Adipocyte (in vitro differentiated cells): Measurements from ENCODE around the gene PAM16.

Source experiments
- DNase-seq: peaks from one replicate; pipeline ENCODE4 v3.0.0-alpha.2; 2015; ENCODE audit warnings: low read depth
- H3K27me3 ChIP-seq: replicated peaks from 2 replicates; pipeline ENCODE4 v1.7.0; 2013; ENCODE audit warnings: mild to moderate bottlenecking, low read length, moderate library complexity; ENCODE audit not compliant: control insufficient read depth, insufficient read depth
- H3K36me3 ChIP-seq: 2 replicates; pipeline ENCODE4 v1.7.0; 2013; ENCODE audit warnings: low read length, mild to moderate bottlenecking, moderate library complexity; ENCODE audit not compliant: control insufficient read depth, insufficient read depth, severe bottlenecking
- H3K4me1 ChIP-seq: 2 replicates; pipeline ENCODE4 v1.7.0; 2013; ENCODE audit warnings: mild to moderate bottlenecking, low read length, moderate library complexity; ENCODE audit not compliant: control insufficient read depth, insufficient read depth
- H3K4me3 ChIP-seq: 2 replicates; pipeline ENCODE4 v1.7.0; 2013; ENCODE audit warnings: mild to moderate bottlenecking, low read length, moderate library complexity
- H3K9ac ChIP-seq: 2 replicates; pipeline ENCODE4 v1.7.0; 2013; ENCODE audit warnings: mild to moderate bottlenecking, low read length, moderate library complexity
- H3K9me3 ChIP-seq: 2 replicates; pipeline ENCODE4 v1.7.0; 2013; ENCODE audit warnings: mild to moderate bottlenecking, low read length, moderate library complexity; ENCODE audit not compliant: control insufficient read depth

The PAM16 gene

GRCh38 chr16:4328046-4328781, 22.9 kb downstream of the PAM16 start:
- Histone ChIP-seq H3K4me3 (peak overlapping the region; percentile 76), H3K4me1 (peaks cover 28% of the 10 kb centered on the region), H3K27me3 (no peaks in the 10 kb centered on the region), H3K36me3 (peaks cover 7% of the 10 kb centered on the region), H3K9ac (peak overlapping the region; percentile 83), H3K9me3 (no peaks in the 10 kb centered on the region)
- peak; percentile 87 for DNase-seq

- Histone ChIP-seq H3K9me3 (no peaks in the 10 kb centered on the region), H3K27me3 (no peaks in the 10 kb centered on the region), H3K4me3 (peak overlapping the region; percentile 76), H3K9ac (peak overlapping the region; percentile 83), H3K36me3 (peaks cover 5% of the 10 kb centered on the region), H3K4me1 (peaks cover 28% of the 10 kb centered on the region)
- DNase-seq: no peak
Measured at GRCh38 chr16:4327386-4328045, 23.6 kb downstream of the PAM16 start.

- Histone ChIP-seq H3K27me3 (no peaks in the 10 kb centered on the region), H3K9me3 (no peaks in the 10 kb centered on the region), H3K4me1 (peaks cover 39% of the 10 kb centered on the region), H3K4me3 (no peak overlapping the region), H3K36me3 (no peaks in the 10 kb centered on the region), H3K9ac (no peak overlapping the region)
- DNase-seq: no peak
Measured at GRCh38 chr16:4325253-4325758, 25.8 kb downstream of the PAM16 start.

GRCh38 chr16:4324492-4325252, 26.4 kb downstream of the PAM16 start:
- no peak for DNase-seq
- Histone ChIP-seq H3K27me3 (no peaks in the 10 kb centered on the region), H3K36me3 (no peaks in the 10 kb centered on the region), H3K9me3 (no peaks in the 10 kb centered on the region), H3K9ac (peak overlapping the region; percentile 72), H3K4me1 (peaks cover 45% of the 10 kb centered on the region), H3K4me3 (no peak overlapping the region)

GRCh38 chr16:4323845-4324488, 27.2 kb downstream of the PAM16 start:
- Histone ChIP-seq H3K27me3 (no peaks in the 10 kb centered on the region), H3K4me1 (peaks cover 50% of the 10 kb centered on the region), H3K36me3 (no peaks in the 10 kb centered on the region), H3K4me3 (peak overlapping the region; percentile 29), H3K9ac (peak overlapping the region; percentile 72), H3K9me3 (no peaks in the 10 kb centered on the region)
- peak; percentile 68 for DNase-seq

GRCh38 chr16:4323071-4323844, 27.9 kb downstream of the PAM16 start:
- Histone ChIP-seq H3K9me3 (no peaks in the 10 kb centered on the region), H3K36me3 (no peaks in the 10 kb centered on the region), H3K4me1 (peaks cover 49% of the 10 kb centered on the region), H3K4me3 (peak overlapping the region; percentile 29), H3K9ac (peak overlapping the region; percentile 72), H3K27me3 (no peaks in the 10 kb centered on the region)
- DNase-seq: no peak

DNA sequence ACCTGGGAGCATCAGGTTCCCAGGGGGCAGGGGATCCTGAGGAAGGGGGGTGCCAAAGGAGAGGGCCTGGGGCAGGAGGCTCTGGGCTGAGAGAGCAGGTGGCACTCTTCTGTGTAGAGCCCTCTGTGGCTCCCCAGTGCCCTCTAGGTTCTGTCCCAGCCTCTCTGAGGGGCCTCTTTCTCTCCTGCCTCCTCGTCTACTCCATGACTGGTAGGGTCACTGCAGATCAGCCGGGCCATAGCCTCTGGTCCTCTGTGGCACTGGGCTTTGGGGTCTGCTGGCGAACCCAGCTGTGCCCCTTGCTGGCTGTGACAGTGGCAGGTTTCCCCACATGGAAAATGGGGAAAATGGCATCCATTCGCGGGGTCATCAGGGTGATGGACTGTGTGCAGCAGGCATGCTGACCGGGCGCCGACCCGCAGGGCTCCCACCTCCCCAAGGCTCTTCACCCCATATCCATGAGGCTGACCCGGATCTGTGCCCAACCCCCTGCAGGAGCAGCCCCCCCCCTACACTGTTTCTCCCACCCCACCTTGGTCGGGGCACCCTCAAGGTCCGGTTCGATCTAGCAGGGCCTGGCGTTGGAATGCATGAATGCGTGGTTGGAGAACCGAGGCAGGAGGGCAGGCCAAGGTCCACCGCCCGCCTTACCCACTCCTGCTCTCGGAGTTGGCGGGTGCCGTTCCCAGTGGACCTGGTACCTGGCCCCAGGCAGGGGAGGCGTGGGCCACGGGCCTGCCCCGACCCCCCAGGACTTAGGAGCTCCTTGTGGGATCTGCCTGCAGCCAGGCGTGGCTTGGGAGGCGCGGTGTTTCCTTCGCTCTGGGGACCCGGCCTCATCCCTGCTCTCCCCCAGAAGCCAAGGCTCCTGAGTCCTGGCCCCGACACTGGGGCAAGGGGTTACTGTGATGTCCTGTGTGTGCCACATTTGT, 28.7 kb downstream of the PAM16 start:
- H3K9ac ChIP-seq: no peak overlapping the region
- H3K4me1 ChIP-seq: peaks cover 53% of the 10 kb centered on the region
- H3K36me3 ChIP-seq: no peaks in the 10 kb centered on the region
- no peaks in the 10 kb centered on the region for H3K27me3 ChIP-seq
- no peak for DNase-seq
- no peaks in the 10 kb centered on the region for H3K9me3 ChIP-seq
- H3K4me3 ChIP-seq: no peak overlapping the region

- peaks cover 57% of the 10 kb centered on the region for H3K4me1 ChIP-seq
- no peaks in the 10 kb centered on the region for H3K9me3 ChIP-seq
- no peaks in the 10 kb centered on the region for H3K27me3 ChIP-seq
- H3K36me3 ChIP-seq: no peaks in the 10 kb centered on the region
- H3K9ac ChIP-seq: peak overlapping the region; percentile 62
- no peak for DNase-seq
- no peak overlapping the region for H3K4me3 ChIP-seq
Measured at GRCh38 chr16:4321286-4322120, 29.6 kb downstream of the PAM16 start.

- Histone ChIP-seq H3K4me1 (peaks cover 57% of the 10 kb centered on the region), H3K4me3 (peak overlapping the region; percentile 40), H3K36me3 (no peaks in the 10 kb centered on the region), H3K9ac (peak overlapping the region; percentile 62), H3K27me3 (no peaks in the 10 kb centered on the region), H3K9me3 (no peaks in the 10 kb centered on the region)
- DNase-seq: no peak
Measured at GRCh38 chr16:4320571-4321137, 30.5 kb downstream of the PAM16 start.
